ENCODE measurements around the gene UBA5. TPM values are rescaled to one million over a fixed set of nuclear protein-coding genes. Genes with fewer than 3 reads are reported as not detected.

Gene UBA5
- polyA plus RNA-seq, 3 donors, result 9.3 to 19.5 (median 13.8) TPM

GRCh38 chr3:132662212-132662611 is 2.1 kb downstream of the UBA5 start:
- Histone ChIP-seq H3K36me3 (replicated peaks in 1 of 2; ENCODE audit: control insufficient read depth in 1 of 2, insufficient read depth in 2 of 2, low read length in 2 of 2) (peaks cover 6 to 12% of the 10 kb centered on the region in 2 donors), H2AFZ (ENCODE audit: insufficient read depth, low read depth, low read length, poor library complexity, severe bottlenecking) (no peak overlapping the region), H3K4me2 (replicated peaks; ENCODE audit: extremely low read depth, low read length, poor library complexity, severe bottlenecking) (no peak overlapping the region), H3K27ac (ENCODE audit: low read depth in 1 of 2, low read length in 2 of 2) (no peak overlapping the region), H3K9ac (ENCODE audit: insufficient read depth, low read length, poor library complexity, severe bottlenecking) (no peak overlapping the region), H3K4me1 (ENCODE audit: control insufficient read depth in 1 of 2, insufficient read depth in 2 of 2, low read length in 2 of 2) (peaks cover 16 to 23% of the 10 kb centered on the region in 2 donors), H3K79me2 (ENCODE audit: insufficient read depth, low read length) (peaks cover 24% of the 10 kb centered on the region), H3K9me3 (replicated peaks in 1 of 2; ENCODE audit: control insufficient read depth in 1 of 2, insufficient read depth in 1 of 2, low read length in 2 of 2) (no peaks in the 10 kb centered on the region), H3K27me3 (ENCODE audit: control insufficient read depth in 2 of 2, insufficient read depth in 2 of 2, low read length in 2 of 2) (no peaks in the 10 kb centered on the region), H4K20me1 (ENCODE audit: insufficient read depth, low read length) (no peaks in the 10 kb centered on the region), H3K4me3 (replicated peaks in 1 of 3; ENCODE audit: low read depth in 2 of 3, low read length in 3 of 3) (no peak overlapping the region)
- no peaks in the 10 kb centered on the region for H3K9me3 Mint-ChIP-seq
- H3K4me1 Mint-ChIP-seq, result peaks cover 26% of the 10 kb centered on the region
- H3K27me3 Mint-ChIP-seq (ENCODE audit: low read depth in 3 of 3), result no peaks in the 10 kb centered on the region
- intact Hi-C loops (cut with micrococcal nuclease), result no loop called here
- TF ChIP-seq, protein P1, sequence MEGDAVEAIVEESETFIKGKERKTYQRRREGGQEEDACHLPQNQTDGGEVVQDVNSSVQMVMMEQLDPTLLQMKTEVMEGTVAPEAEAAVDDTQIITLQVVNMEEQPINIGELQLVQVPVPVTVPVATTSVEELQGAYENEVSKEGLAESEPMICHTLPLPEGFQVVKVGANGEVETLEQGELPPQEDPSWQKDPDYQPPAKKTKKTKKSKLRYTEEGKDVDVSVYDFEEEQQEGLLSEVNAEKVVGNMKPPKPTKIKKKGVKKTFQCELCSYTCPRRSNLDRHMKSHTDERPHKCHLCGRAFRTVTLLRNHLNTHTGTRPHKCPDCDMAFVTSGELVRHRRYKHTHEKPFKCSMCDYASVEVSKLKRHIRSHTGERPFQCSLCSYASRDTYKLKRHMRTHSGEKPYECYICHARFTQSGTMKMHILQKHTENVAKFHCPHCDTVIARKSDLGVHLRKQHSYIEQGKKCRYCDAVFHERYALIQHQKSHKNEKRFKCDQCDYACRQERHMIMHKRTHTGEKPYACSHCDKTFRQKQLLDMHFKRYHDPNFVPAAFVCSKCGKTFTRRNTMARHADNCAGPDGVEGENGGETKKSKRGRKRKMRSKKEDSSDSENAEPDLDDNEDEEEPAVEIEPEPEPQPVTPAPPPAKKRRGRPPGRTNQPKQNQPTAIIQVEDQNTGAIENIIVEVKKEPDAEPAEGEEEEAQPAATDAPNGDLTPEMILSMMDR (IDR thresholded peaks at IDR 0.05), result no peak
- DNase-seq, result no peak
- peaks cover 4% of the 10 kb centered on the region in 2 donors for H3K36me3 Mint-ChIP-seq
- no peak overlapping the region for H3K4me3 Mint-ChIP-seq
- H3K27ac Mint-ChIP-seq, result no peak overlapping the region

- Histone ChIP-seq H3K9me3 (replicated peaks in 1 of 2; ENCODE audit: control insufficient read depth in 1 of 2, insufficient read depth in 1 of 2, low read length in 2 of 2) (no peaks in the 10 kb centered on the region), H3K79me2 (ENCODE audit: insufficient read depth, low read length) (peaks cover 21% of the 10 kb centered on the region), H3K36me3 (replicated peaks in 1 of 2; ENCODE audit: control insufficient read depth in 1 of 2, insufficient read depth in 2 of 2, low read length in 2 of 2) (peaks cover 15 to 38% of the 10 kb centered on the region in 2 donors), H3K27me3 (ENCODE audit: control insufficient read depth in 2 of 2, insufficient read depth in 2 of 2, low read length in 2 of 2) (no peaks in the 10 kb centered on the region), H2AFZ (ENCODE audit: insufficient read depth, low read depth, low read length, poor library complexity, severe bottlenecking) (no peak overlapping the region), H4K20me1 (ENCODE audit: insufficient read depth, low read length) (no peaks in the 10 kb centered on the region), H3K27ac (ENCODE audit: low read depth in 1 of 2, low read length in 2 of 2) (no peak overlapping the region), H3K9ac (ENCODE audit: insufficient read depth, low read length, poor library complexity, severe bottlenecking) (no peak overlapping the region), H3K4me1 (ENCODE audit: control insufficient read depth in 1 of 2, insufficient read depth in 2 of 2, low read length in 2 of 2) (peaks cover 9 to 12% of the 10 kb centered on the region in 2 donors), H3K4me2 (replicated peaks; ENCODE audit: extremely low read depth, low read length, poor library complexity, severe bottlenecking) (no peak overlapping the region), H3K4me3 (replicated peaks in 1 of 3; ENCODE audit: low read depth in 2 of 3, low read length in 3 of 3) (no peak overlapping the region)
- DNase-seq, result no peak
- Mint-ChIP-seq H3K4me1 (peaks cover 16% of the 10 kb centered on the region), H3K9me3 (peaks cover 0 to 1% (median 0%) of the 10 kb centered on the region in 7 donors), H3K36me3 (peaks cover 6 to 19% of the 10 kb centered on the region in 2 donors), H3K4me3 (no peak overlapping the region), H3K27me3 (ENCODE audit: low read depth in 3 of 3) (no peaks in the 10 kb centered on the region), H3K27ac (no peak overlapping the region)
- intact Hi-C loops (cut with micrococcal nuclease), result no loop called here
- TF ChIP-seq, protein P1 (IDR thresholded peaks at IDR 0.05), result no peak
- no CpG with 5 or more reads among the region's 3 CpGs for WGBS (ENCODE audit: insufficient coverage)
Measured at GRCh38 chr3:132665230-132665745, 5.2 kb downstream of the UBA5 start.

All from CD14-positive monocyte (primary cell).